Measurements from ENCODE around the gene HMGB2. TPM values are rescaled to one million over a fixed set of nuclear protein-coding genes. Genes with fewer than 3 reads are reported as not detected.

Gene HMGB2
- total RNA-seq, result 100 to 1,000 TPM; 567 to 924 TPM

- peak; percentile 93 to 96 for ATAC-seq
- DNase-seq (ENCODE audit: low spot score in 2 of 2), result peak; percentile 96 to 99
- peak within 1 kb of the TSS; percentile 98 to 100 for H3K27ac Mint-ChIP-seq
- H3K9me3 Mint-ChIP-seq, result no peaks in the 10 kb centered on the region
- peaks cover 30 to 44% of the 10 kb centered on the region in 2 donors for H3K36me3 Mint-ChIP-seq
Observed at GRCh38 chr4:173334085-173334890, at the start of gene HMGB2. HMGB2 (minus strand) TSS chr4:173334358; CDS start chr4:173333649, 709 bp downstream.

DNA sequence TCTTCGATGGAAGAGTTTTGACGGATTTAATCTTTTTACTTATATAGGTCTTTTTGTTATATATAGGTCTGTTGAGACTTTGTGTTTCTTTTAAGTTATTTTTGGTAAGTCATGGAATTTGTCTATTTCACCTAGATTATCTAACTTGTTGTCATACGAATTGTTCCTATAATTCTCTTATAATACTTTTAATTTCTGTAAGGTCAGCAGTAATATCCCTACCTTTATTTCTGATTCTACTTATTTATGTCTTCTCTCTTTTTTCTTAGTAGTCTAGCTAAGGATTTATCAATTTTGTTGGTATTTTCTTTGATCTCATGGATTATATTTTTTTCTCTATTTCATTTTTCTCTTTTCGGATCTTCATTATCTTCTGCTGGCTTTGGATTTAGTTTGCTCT is 48.2 kb upstream of the HMGB2 start:
- Mint-ChIP-seq H3K27ac (no peak overlapping the region), H3K9me3 (no peaks in the 10 kb centered on the region), H3K36me3 (no peaks in the 10 kb centered on the region)

DNA sequence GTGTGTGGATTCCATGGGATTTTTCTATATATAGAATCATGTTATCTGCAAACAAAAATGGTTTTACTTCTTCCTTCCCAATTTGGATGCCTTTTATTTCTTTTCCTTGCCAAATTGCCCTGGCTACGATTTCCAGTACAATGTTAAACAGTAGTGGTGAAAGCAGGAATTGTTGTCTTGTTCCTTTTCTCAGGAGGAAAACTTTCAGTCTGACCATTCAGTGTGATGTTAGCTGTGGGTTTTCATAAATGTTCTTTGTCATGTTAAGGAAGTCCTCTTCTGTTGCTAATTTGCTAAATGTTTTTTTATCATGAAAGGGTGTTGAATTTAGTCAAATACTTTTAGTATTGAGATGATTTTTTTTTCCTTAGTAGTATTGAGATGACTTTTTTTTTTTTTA is 47.5 kb upstream of the HMGB2 start:
- H3K27ac Mint-ChIP-seq, result no peak overlapping the region
- H3K36me3 Mint-ChIP-seq, result no peaks in the 10 kb centered on the region
- ATAC-seq (no peak), DNase-seq (ENCODE audit: low spot score in 2 of 2) (no peak)
- H3K9me3 Mint-ChIP-seq, result no peaks in the 10 kb centered on the region

More for the DNA sequence above, 48.2 kb upstream of the HMGB2 start:
- ATAC-seq (no peak), DNase-seq (ENCODE audit: low spot score in 2 of 2) (no peak)

DNA sequence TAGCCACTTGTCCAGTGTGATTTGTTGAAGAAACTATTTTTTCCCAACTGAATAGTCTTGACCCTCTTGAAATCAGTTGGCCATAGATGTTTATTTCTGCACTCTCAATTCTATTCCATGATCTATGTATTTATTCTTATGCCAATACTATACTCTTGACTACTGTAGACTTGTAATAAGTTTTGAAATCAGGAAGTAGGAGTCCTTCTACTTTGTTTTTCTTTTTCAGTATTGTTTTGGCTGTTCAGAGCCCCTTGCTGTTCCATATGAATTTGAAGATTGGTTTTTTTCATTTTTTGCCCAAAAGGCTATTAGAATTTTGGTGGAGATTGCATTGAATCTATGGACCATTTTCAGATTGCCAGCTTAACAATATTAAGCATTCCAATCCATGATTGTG is 46.8 kb upstream of the HMGB2 start:
- Mint-ChIP-seq H3K9me3 (no peaks in the 10 kb centered on the region), H3K27ac (no peak overlapping the region), H3K36me3 (peaks cover 0 to 1% of the 10 kb centered on the region in 2 donors)
- DNase-seq (ENCODE audit: low spot score in 2 of 2) (no peak), ATAC-seq (no peak)

DNA sequence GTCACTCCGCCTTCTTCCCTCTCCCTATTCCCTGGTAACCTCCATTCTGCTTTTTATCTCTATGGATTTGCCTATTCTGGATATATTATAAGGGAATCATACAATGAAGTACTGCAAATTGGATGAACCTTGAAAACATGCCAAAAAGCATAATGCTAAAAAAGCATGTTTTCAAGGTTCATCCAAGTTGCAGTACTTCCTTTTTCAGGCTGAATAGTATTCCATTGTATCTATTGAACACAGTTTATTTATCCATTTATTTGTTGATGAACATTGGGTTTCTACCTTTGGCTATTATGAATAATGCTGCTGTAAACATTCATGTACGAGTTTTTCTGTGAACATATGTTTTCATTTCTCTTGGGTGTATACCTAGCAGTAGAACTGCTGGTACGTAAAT is 45.8 kb upstream of the HMGB2 start:
- no peak overlapping the region for H3K27ac Mint-ChIP-seq
- no peak for ATAC-seq
- DNase-seq (ENCODE audit: low spot score in 2 of 2), result no peak
- no peaks in the 10 kb centered on the region for H3K9me3 Mint-ChIP-seq
- peaks cover 0 to 5% of the 10 kb centered on the region in 2 donors for H3K36me3 Mint-ChIP-seq

DNA sequence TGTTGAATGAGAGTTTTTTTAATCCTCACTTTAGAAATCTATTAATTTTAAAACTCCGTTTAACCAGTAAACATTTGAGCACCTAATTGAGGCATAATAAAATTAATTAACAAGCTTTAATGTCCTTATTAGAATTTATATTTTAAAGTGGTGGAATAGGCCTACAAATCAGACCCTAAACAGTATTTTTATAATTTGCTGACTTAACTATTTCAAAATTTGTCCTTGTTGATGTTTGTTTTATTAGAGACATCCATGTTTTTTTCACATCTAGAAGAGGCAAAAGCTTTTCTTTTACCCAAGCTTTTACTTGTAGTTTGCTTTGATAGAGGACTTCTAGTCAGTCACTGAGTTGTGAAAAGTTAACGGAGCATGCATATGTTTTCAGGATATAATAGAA is 40.4 kb upstream of the HMGB2 start:
- no peaks in the 10 kb centered on the region for H3K9me3 Mint-ChIP-seq
- peaks cover 21 to 31% of the 10 kb centered on the region in 2 donors for H3K36me3 Mint-ChIP-seq
- no peak overlapping the region for H3K27ac Mint-ChIP-seq

DNA sequence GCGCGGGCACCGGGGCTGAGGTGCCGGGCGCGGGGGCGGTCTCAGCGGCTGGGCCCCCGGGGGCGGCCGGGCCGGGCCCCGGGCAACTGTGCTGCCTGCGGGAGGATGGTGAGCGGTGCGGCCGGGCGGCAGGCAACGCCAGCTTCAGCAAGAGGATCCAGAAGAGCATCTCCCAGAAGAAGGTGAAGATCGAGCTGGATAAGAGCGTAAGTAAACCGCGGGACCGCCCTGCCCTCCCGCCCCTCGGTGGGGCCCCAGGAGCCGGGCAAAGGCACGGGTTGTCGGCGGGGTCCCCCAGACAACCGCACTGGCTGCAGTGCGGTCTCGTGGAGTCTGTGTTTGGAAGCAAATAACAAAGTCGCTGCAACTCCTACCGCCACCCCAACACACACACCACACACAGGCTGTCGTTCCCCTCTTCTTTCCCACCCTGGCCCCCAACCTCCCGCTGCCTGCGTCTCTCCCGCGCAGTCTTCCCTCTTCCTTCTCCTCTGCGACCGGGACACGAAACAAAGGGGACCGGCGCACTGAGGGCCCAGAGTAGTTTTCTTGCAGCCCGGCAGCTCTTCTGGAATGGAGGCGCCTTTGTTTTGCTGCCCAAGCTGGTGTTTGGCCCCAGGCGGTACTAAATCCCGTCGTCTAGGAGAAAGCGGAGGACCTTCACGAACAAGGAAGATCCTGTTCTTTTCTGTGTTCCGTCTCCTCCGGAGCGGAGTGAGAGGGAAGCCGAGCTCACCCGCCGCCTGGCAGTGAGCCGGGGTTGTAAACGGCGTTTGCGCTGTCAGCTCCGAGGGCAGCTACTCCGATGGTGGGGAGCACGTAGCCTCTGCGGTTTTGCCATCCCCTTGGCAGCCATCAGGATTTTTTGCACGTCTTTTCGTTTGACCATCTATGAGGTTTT is 37.4 kb upstream of the HMGB2 start:
- Mint-ChIP-seq H3K36me3 (peaks cover 21 to 37% of the 10 kb centered on the region in 2 donors), H3K27ac (peak overlapping the region in 1 of 2 donors; percentile 82), H3K9me3 (no peaks in the 10 kb centered on the region)
- peak; percentile 9 to 17 for ATAC-seq
- DNase-seq (ENCODE audit: low spot score in 2 of 2), result peak; percentile 40 to 61

More for the DNA sequence above, 40.4 kb upstream of the HMGB2 start:
- ATAC-seq, result no peak
- no peak for DNase-seq (ENCODE audit: low spot score in 2 of 2)

- Mint-ChIP-seq H3K27ac (peak within 1 kb of the TSS; percentile 82 to 99), H3K36me3 (peaks cover 21 to 33% of the 10 kb centered on the region in 2 donors), H3K9me3 (no peaks in the 10 kb centered on the region)
- DNase-seq (ENCODE audit: low spot score in 2 of 2) (peak; percentile 89 to 94), ATAC-seq (peak; percentile 90 to 92)
Observed at GRCh38 chr4:173370477-173371291, 36.5 kb upstream of the HMGB2 start, which contains the start of gene SAP30. SAP30 (plus strand) TSS chr4:173370954; CDS start chr4:173371183, 229 bp downstream.

DNA sequence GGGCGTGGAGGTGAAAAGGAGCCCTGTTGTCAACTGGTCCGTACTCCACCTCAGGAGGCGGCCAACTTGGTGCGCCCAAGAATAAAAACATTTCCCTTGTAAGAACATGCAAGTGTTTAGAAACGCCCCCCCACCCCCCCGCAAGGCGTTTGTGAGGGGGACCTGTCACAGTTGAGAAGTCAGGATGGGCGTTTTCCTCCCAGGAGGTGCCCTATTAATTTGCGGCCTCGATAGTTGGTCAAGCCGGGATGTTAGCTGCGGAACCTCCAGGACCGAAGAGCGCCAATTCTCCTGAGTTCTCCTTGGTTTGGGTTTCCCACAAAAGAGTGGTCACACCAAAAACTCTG is 35.9 kb upstream of the HMGB2 start:
- DNase-seq (ENCODE audit: low spot score in 2 of 2) (peak; percentile 33 to 60), ATAC-seq (peak; percentile 12 to 24)

GRCh38 chr4:173367946-173368345 is 33.8 kb upstream of the HMGB2 start:
- H3K36me3 Mint-ChIP-seq, result peaks cover 16 to 30% of the 10 kb centered on the region in 2 donors
- ATAC-seq, result no peak
- H3K9me3 Mint-ChIP-seq, result no peaks in the 10 kb centered on the region
- no peak for DNase-seq (ENCODE audit: low spot score in 2 of 2)
- no peak overlapping the region for H3K27ac Mint-ChIP-seq

More for the DNA sequence above, 35.9 kb upstream of the HMGB2 start:
- Mint-ChIP-seq H3K9me3 (no peaks in the 10 kb centered on the region), H3K36me3 (peaks cover 21 to 32% of the 10 kb centered on the region in 2 donors), H3K27ac (peak overlapping the region; percentile 82 to 99)

GRCh38 chr4:173367285-173367684 is 33.1 kb upstream of the HMGB2 start:
- ATAC-seq (peak in 1 of 2 donors; percentile 14), DNase-seq (ENCODE audit: low spot score in 2 of 2) (no peak)
- Mint-ChIP-seq H3K9me3 (no peaks in the 10 kb centered on the region), H3K36me3 (peaks cover 16 to 27% of the 10 kb centered on the region in 2 donors), H3K27ac (peak overlapping the region in 1 of 2 donors; percentile 62)

DNA sequence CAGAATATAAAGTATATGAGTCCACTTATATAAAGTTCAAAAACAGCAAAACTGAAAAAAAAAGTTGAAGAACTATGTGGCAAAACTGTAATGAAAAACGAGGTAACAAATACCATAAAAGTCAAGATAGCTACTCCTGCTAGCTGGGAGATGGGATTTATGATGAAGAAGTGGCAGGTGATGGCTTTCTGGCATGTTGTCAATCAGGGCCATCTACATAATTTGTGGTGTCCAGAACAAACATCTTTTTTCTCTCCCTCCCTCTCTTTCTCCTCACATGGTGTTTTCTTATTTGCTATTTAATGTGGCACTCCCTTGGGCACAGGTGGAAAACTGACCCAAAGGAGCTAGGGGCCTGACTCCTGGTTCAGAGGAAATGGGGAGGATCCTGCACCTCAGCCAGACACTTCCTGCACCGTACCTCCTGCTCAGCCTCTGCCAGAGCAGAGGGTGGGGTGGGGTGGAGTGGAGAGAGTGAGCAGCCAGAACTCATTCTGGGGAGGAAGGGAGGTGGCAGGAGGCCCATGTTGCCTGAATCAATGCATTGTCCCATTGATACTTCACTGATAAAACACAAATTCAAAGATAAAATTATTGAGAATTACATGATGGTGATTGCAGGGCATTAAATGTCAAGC is 31.3 kb upstream of the HMGB2 start:
- Mint-ChIP-seq H3K9me3 (no peaks in the 10 kb centered on the region), H3K36me3 (peaks cover 3 to 12% of the 10 kb centered on the region in 2 donors), H3K27ac (no peak overlapping the region)
- ATAC-seq, result no peak
- DNase-seq (ENCODE audit: low spot score in 2 of 2), result no peak

- ATAC-seq (no peak), DNase-seq (ENCODE audit: low spot score in 2 of 2) (no peak)
- peaks cover 0 to 10% of the 10 kb centered on the region in 2 donors for H3K36me3 Mint-ChIP-seq
- H3K27ac Mint-ChIP-seq, result no peak overlapping the region
- no peaks in the 10 kb centered on the region for H3K9me3 Mint-ChIP-seq
Observed at GRCh38 chr4:173362666-173363065, 28.5 kb upstream of the HMGB2 start.

GRCh38 chr4:173360587-173361221 is 26.5 kb upstream of the HMGB2 start:
- H3K36me3 Mint-ChIP-seq, result peaks cover 0 to 10% of the 10 kb centered on the region in 2 donors
- DNase-seq (ENCODE audit: low spot score in 2 of 2) (no peak), ATAC-seq (no peak)
- no peaks in the 10 kb centered on the region for H3K9me3 Mint-ChIP-seq
- no peak overlapping the region for H3K27ac Mint-ChIP-seq

- no peak for DNase-seq (ENCODE audit: low spot score in 2 of 2)
- peaks cover 0 to 5% of the 10 kb centered on the region in 2 donors for H3K36me3 Mint-ChIP-seq
- no peaks in the 10 kb centered on the region for H3K9me3 Mint-ChIP-seq
- ATAC-seq, result no peak
- H3K27ac Mint-ChIP-seq, result no peak overlapping the region
Observed at GRCh38 chr4:173357939-173358338, 23.8 kb upstream of the HMGB2 start.

Data from activated naive CD4-positive, alpha-beta T cell treated with anti-CD3 and anti-CD28 coated beads, Interleukin-2, amount 50 U/mL, for 72 hours (primary cell).